HG03175 (cell line): ENCODE results near the gene NFIX.

Source experiments
- ATAC-seq: cut with Tn5 transposase; IDR thresholded peaks from one replicate; pipeline ENCODE4 v1.9.1; 2021; ENCODE audit warnings: mild to moderate bottlenecking, moderate library complexity; ENCODE audit not compliant: unreplicated experiment

The NFIX gene

GRCh38 chr19:12987190-12987589 is 8.1 kb upstream of the NFIX start:
- no peak for ATAC-seq

DNA sequence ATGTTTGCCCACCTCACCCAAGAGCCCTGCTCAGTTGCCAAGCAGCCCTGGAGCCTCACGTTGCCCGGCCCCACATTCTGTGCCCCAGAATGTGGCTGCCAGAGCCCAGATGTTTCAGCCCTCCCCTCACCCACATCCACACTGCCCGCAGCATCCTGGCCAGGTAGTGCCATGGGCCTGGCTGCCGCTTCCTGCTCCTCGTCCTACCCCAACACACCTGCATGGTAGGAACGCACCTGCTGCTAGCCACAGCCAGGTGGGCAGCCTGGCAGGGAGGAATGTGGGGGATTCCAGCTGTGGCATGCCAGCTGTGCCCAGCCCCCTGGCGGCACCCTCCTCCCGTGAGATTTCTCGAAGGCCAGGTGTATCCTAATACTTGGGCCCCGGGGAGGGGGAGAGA is 7.5 kb upstream of the NFIX start:
- ATAC-seq, result no peak

DNA sequence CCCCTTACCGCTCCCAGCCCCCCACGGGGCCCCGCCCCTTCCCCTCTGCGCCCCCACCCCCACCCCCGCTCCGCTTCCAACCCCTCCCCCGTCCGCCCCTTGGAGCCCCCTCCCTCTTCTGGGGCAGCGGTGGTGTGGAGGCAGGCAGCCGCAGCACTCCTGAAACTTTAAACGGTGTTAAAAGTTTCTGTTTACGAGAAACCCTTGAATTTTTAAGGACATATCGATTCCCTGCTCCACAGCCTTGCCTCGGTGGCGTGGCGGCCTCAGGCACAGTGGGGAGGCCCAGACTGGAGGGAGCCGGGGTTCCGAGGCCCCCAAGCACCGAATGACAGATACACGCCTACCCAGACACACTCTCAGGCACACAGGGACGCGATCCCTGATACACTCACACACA is 4.8 kb upstream of the NFIX start:
- no peak for ATAC-seq

DNA sequence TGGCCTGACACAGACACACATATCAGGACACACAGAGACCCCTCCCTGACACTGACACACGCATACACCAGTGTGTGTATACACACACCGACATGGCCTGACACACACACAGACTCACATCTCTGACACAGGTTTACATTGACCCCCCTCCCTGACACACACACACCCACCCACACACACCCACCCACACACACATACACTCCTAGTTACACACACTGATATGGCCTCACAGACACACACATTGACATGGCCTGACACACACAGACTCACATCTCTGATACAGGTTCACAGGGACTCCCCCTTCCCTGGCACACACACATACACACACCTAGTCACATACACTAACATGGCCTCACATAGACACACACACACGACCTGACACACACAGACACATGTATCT is 4.4 kb upstream of the NFIX start:
- ATAC-seq, result no peak

DNA sequence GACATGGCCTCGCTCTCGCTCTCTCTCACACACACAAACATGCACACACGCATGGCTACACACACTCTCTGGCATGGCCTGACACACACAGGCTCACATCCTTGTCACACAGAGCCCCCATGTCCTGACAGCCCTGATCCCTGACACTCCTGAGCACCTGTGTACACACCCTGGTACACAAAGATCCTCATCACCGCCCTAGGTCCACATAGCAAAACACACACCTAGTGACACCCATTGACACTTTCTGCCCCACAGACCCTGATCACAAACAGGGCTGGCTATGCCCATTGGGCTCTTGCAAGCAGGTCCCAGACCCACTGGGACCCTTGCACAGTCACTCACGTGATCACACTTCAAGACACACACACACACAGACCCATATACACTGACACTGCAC is 4.0 kb upstream of the NFIX start:
- ATAC-seq, result no peak

- ATAC-seq, result no peak
Observed at GRCh38 chr19:12992729-12993128, 2.5 kb upstream of the NFIX start.

DNA sequence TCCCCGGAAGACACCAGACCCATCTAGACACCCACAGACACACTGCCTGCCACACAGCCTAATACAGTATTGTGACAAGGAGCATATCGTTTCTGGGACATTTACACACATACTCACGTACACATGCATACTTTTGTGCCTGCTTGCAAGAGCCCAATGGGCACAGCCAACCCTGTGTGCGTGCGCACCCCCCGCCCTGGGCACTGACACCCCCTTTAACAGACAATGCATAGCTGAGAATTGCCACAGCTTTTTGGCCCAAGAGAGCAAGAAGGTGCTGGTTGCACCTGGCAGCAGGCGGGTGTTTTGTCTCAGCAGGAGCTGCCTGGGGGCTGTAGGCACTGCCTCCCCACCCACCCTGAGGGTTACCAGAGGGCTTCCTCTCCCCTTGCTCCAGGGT is 1.7 kb upstream of the NFIX start:
- ATAC-seq, result no peak

- ATAC-seq, result no peak
Observed at GRCh38 chr19:12995596-12996405, 526 bp downstream of the NFIX start.

- ATAC-seq, result no peak
Observed at GRCh38 chr19:12996406-12997094, 1.3 kb downstream of the NFIX start.

GRCh38 chr19:12997179-12997966 is 2.1 kb downstream of the NFIX start:
- no peak for ATAC-seq

GRCh38 chr19:12997967-12998940 is 3.0 kb downstream of the NFIX start:
- ATAC-seq, result no peak

- no peak for ATAC-seq
Observed at GRCh38 chr19:13001166-13001501, 5.9 kb downstream of the NFIX start.

DNA sequence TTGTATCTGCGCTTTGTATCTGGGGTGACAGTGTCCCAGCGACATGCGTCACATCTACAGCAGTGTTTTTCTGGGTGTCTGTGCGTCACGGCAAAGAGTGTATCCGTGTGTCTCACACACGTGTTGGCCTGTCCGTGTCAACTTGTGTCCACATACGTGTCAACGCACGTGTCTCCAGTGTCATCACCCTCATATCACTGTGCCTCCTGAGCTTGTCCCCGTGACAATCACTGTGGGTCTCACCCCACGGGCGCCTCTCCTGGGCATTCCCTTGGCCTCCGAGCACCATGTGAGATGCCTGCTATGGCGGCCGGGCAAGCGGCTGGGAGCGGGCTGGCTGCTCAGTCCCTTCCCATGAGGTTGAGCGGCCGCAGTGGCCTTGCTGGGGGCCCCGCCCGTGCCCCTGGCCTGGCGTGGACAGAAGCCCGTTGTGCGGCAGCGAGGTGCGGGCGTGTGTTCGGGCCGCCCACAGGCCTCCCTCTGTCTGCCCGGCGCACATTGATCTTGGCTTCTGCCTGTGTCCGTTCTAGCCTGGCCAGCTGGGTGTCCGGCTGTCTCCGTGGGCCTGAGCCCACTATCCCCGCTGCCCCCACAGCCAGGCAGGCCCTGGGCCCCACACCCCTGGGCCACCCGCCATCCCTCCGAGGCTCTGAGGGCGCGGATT is 6.4 kb downstream of the NFIX start:
- no peak for ATAC-seq

GRCh38 chr19:13002166-13002898 is 7.1 kb downstream of the NFIX start:
- no peak for ATAC-seq

- no peak for ATAC-seq
Observed at GRCh38 chr19:13003081-13003480, 7.8 kb downstream of the NFIX start.

DNA sequence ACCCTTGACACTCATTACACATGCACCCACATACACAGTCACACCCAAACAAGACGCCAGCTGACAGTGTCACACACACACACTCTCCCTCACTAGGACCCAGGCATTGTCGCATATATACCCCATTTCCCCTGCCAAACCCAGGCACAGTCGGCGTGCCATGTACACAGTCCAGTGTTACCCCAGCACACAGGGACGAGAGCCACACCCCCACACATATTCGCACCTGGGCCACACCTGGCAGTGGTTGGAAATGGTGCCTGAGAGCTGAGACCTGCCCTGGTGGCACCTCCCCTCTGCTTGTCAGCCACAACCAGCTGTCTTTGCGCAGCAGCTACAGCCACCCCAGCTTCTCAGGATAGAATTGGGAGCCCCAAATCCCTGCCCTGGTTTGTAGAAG is 9.0 kb downstream of the NFIX start:
- ATAC-seq, result no peak

DNA sequence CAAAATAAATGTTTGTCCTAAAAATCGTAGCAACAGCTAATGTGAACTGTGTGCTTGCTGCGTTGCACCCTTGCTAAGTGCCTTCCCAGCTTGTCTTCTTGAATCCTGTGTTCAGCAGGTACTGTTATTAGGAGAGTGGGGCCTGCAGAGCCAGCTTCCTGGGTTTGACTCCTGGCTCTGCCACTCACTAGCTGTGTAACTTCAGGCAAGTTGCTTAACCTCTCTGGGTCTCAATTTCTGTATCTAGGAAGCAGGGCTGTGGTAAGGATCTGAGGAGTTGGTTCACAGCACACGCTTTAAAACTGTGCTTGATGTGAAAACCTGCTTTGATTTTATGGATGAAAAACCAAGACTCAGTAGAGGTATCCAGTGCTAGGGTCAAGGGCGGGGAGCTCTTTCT is 10.0 kb downstream of the NFIX start:
- no peak for ATAC-seq

DNA sequence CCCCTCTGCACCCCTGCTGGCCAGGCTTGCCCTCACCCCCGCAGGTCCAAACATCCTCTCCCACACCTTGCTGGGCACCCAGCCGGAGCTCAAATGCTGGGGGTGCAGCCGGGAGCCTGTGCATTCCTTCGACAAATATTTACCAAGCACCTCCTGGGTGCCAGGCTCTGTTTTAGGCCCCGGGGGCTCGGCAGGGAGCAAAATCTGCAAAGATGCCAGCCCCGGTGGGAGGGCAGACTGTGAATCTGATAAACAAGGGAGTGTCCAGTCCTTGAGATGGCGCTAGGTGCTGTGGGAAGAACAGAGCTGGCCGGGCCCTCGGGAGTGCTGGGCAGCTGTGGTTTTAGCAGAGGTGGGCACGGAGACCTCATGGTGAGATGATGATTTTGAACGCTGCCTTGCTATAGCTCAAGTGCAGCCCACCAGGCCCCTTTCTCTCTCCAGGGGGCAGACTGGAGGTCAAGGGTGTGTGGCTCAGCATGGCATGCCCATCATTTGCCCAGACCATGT is 10.6 kb downstream of the NFIX start:
- ATAC-seq, result no peak
